IPS-18a (cell line): ENCODE data around the gene APH1A.
"Not testable (repeated sequence)": the region's sequence is repeated elsewhere in the genome, so short reads cannot be mapped to it uniquely, and the experiment has no call there.

Source experiments
- H3K27ac ChIP-seq: one replicate; pipeline ENCODE4 v1.5.1; 2013; ENCODE audit warnings: low read length
- H3K27me3 ChIP-seq: one replicate; pipeline ENCODE4 v1.6.1; 2013; ENCODE audit warnings: mild to moderate bottlenecking, low read length; ENCODE audit not compliant: control insufficient read depth, insufficient read depth
- H3K36me3 ChIP-seq: one replicate; pipeline ENCODE4 v1.6.1; 2013; ENCODE audit warnings: low read depth, low read length; ENCODE audit not compliant: control insufficient read depth
- H3K4me1 ChIP-seq: one replicate; pipeline ENCODE4 v1.6.1; 2013; ENCODE audit warnings: low read depth, low read length; ENCODE audit not compliant: control insufficient read depth
- H3K4me3 ChIP-seq: one replicate; pipeline ENCODE4 v1.5.1; 2013; ENCODE audit warnings: low read length
- H3K9ac ChIP-seq: one replicate; pipeline ENCODE4 v1.6.1; 2013; ENCODE audit warnings: mild to moderate bottlenecking, low read length, moderate library complexity
- H3K9me3 ChIP-seq: one replicate; pipeline ENCODE4 v1.6.1; 2013; ENCODE audit warnings: low read depth, low read length; ENCODE audit not compliant: control insufficient read depth

The APH1A gene

DNA sequence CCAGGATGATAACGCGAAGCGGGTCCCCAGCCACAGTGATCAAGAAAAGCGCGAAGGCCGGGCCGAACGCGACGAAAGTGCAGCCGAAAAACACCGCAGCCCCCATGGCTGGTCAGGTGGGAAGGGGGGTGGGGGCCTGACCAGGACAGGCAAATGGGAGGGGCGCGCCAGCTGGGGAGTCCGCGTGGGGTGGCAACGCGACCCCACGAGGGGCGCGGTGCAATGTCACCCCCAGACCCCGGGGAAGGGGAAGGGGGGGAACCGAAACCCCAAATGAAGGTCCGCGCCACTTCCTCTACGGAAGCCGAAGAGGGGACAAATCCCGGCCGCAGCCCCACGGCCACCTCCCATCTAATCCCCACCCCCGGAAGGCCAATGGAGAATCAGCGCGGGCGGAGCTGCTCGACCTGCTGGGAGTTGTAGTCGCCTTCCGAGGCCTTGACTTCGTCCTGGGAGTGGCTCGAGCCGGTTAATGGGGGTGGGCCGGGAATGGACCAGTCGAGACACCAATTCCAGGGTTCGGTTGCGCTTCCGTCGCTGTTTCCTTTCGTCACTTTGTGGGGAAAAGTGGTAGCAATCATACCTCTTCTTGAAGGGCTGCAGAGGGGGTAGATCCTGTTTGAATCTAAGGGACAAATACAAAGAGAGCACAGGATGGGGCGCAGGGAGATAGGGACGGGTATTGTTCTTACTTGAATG lies at the start of gene APH1A:
TSS of gene APH1A (minus strand) at position 312 of the 699 bp plus-strand sequence. CDS start at position 106, 206 bp downstream.
- H3K36me3 ChIP-seq: peaks cover 30% of the 10 kb centered on the region
- H3K9me3 ChIP-seq: no peaks in the 10 kb centered on the region
- H3K27ac ChIP-seq: peak within 1 kb of the TSS; percentile 59
- no peaks in the 10 kb centered on the region for H3K27me3 ChIP-seq
- H3K4me1 ChIP-seq: peaks cover 19% of the 10 kb centered on the region
- peak within 1 kb of the TSS; percentile 89 for H3K4me3 ChIP-seq
- peak within 1 kb of the TSS; percentile 79 for H3K9ac ChIP-seq

DNA sequence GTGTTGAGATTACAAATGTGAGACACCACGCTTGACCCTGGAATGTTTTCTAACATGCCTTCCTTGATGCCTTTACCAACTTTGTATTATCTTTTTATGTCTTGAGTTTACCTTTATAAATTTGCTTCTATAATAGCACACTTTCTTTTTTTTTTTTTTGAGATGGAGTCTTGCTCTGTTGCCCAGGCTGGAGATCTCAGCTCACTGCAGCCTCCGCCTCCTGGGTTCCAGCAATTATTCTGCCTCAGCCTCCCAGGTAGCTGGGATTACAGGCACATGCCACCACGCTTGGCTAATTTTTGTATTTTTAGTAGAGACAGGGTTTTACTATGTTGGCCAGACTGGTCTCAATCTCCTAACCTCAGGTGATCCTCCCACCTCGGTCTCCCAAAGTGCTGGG lies 45.9 kb upstream of the APH1A start:
- H3K27me3 ChIP-seq, H3K9ac ChIP-seq, H3K27ac ChIP-seq, H3K4me3 ChIP-seq, H3K9me3 ChIP-seq, H3K4me1 ChIP-seq, H3K36me3 ChIP-seq: not testable (repeated sequence)

DNA sequence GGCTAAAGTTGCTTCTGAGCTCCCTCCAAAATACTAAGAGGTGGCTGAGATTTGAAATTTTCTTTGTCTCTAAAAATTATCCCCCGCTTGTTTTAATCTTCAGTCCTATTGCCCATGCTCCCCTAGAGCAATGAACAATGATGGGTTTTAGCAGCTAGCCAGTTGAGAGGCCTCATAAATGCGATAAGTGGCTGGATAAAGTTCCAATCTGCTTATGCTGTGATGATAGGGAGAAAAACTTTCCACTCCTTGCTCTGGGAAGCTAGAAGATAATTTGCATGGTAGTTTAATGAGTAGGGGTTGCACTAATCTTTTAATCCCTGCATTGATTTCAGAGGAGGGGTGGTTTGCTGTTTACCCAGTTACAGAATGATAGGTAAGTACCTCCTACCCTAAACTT lies 42.9 kb upstream of the APH1A start:
- no peak overlapping the region for H3K27ac ChIP-seq
- no peak overlapping the region for H3K9ac ChIP-seq
- peaks cover 10% of the 10 kb centered on the region for H3K36me3 ChIP-seq
- no peaks in the 10 kb centered on the region for H3K4me1 ChIP-seq
- no peaks in the 10 kb centered on the region for H3K27me3 ChIP-seq
- no peak overlapping the region for H3K4me3 ChIP-seq
- H3K9me3 ChIP-seq: no peaks in the 10 kb centered on the region

DNA sequence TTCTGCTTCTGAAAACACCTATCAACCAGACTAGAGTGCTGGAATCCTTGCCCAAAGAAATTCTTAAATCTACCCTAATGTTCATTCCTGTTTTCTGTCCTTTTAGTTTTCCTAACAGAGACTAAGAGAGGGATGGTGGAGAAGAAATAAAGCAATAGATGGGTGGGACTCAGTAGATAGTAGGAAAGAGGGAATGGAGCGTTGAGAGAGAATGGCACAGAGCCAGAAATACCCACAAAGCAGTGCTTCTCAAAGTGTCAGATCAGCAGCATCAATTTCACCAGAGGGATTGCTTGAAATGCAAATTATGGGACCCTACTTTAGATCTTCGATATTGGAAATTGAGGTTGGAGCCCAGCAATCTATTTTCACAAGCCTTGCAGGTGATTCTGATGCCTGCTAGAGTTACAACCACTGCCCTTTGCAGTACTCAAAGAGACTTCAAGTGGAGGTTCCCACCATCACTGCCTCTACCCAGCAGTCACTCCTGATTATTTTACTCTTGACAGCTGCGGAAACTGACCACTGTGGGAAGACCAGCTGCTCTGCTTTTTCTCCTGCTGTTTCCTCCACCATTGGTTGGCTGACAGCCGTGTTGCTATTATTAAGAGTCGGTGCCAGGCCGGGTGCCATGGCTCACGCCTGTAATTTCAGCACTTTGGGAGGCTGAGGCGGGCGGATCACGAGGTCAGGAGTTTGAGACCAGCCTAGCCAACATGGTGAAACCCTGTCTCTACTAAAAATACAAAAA lies 41.1 kb upstream of the APH1A start:
- no peaks in the 10 kb centered on the region for H3K4me1 ChIP-seq

DNA sequence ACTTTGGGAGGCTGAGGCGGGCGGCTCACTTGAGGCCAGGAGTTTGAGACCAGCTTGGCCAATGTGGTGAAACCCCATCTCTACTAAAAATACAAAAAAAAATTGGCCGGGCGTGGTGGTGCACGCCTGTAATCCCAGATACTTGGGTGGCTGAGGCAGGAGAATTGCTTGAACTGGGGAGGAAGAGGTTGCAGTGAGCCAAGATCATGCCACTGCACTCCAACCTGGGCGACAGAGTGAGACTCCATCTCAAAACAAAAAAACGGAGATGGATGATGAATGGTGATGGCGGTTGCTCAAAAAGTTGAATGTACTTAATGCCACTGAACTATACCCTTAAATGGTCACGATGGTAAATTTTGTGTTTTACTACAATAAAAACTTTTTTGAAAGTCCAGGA lies 39.8 kb upstream of the APH1A start:
- H3K27me3 ChIP-seq, H3K4me1 ChIP-seq, H3K9ac ChIP-seq, H3K9me3 ChIP-seq, H3K4me3 ChIP-seq, H3K27ac ChIP-seq: not testable (repeated sequence)
- peaks cover 20% of the 10 kb centered on the region for H3K36me3 ChIP-seq

More for the DNA sequence above, 41.1 kb upstream of the APH1A start:
- H3K27me3 ChIP-seq: no peaks in the 10 kb centered on the region
- H3K36me3 ChIP-seq: peaks cover 13% of the 10 kb centered on the region
- no peak overlapping the region for H3K4me3 ChIP-seq
- H3K27ac ChIP-seq: no peak overlapping the region
- H3K9me3 ChIP-seq: no peaks in the 10 kb centered on the region
- H3K9ac ChIP-seq: no peak overlapping the region

DNA sequence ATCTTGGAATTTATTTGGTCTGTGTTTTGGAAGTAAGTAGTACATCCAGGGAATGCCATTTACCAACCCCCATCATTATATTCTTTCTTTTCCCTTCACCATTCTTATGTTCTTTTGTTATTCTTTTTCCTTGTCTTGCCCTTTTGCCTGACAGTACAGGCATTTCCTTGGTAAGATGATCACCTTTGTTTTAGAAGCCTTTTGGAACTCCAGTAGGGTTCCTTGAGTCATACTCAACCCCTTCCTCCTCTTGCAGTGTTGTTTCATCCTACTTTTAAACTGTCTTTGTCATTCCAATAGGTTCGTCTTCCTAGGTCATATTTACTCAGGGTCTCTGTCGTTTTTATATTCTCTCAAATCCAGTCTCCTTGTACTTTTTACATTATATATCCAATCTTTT lies 34.1 kb upstream of the APH1A start:
- Histone ChIP-seq H3K27ac (no peak overlapping the region), H3K36me3 (peaks cover 44% of the 10 kb centered on the region), H3K4me1 (peaks cover 11% of the 10 kb centered on the region), H3K4me3 (peak overlapping the region; percentile 5), H3K9ac (peak overlapping the region; percentile 14), H3K27me3 (no peaks in the 10 kb centered on the region), H3K9me3 (no peaks in the 10 kb centered on the region)

DNA sequence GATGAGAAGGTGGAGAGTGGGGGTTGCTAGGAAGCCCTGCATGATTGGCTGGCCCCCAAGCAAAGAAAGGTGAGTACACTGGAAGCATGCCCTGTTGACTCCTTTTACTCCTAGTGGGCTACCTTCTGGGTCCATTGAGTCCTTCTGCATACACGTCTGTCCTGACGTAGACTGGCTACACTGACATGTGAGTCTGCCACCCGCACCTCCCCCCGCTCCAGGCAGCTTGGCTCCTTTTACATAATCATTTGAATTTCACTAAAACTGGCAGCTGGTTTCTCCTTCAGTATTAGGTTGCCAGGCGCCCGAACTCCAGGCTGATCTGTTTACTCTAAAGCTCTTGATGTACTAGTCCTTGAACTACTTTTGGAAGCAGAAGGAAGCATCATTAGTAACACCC lies 33.5 kb upstream of the APH1A start:
- peak overlapping the region; percentile 14 for H3K9ac ChIP-seq
- peak overlapping the region; percentile 5 for H3K4me3 ChIP-seq
- no peaks in the 10 kb centered on the region for H3K9me3 ChIP-seq
- no peaks in the 10 kb centered on the region for H3K27me3 ChIP-seq
- peaks cover 11% of the 10 kb centered on the region for H3K4me1 ChIP-seq
- no peak overlapping the region for H3K27ac ChIP-seq
- peaks cover 42% of the 10 kb centered on the region for H3K36me3 ChIP-seq

DNA sequence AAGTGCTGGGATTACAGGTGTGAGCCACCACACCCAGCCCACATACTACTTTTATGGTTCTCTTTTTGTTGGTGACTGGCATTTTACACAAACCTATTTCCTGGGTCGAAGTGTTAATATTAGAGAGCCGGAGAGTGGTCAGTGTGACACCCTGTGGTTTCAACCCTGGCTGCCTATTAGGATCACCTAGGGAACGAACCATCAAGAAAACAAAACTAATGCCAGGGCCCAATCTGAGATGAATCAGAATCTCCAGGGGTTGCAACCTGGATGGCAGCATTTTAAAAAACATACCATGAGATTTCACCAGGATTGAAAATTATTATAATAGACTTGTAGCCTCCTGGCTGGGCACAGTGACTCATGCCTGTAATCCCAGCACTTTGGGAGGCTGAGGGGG lies 30.9 kb upstream of the APH1A start:
- Histone ChIP-seq H3K9ac (no peak overlapping the region), H3K9me3 (no peaks in the 10 kb centered on the region), H3K27ac (no peak overlapping the region), H3K4me3 (no peak overlapping the region), H3K4me1 (peaks cover 11% of the 10 kb centered on the region), H3K27me3 (no peaks in the 10 kb centered on the region), H3K36me3 (peaks cover 57% of the 10 kb centered on the region)

DNA sequence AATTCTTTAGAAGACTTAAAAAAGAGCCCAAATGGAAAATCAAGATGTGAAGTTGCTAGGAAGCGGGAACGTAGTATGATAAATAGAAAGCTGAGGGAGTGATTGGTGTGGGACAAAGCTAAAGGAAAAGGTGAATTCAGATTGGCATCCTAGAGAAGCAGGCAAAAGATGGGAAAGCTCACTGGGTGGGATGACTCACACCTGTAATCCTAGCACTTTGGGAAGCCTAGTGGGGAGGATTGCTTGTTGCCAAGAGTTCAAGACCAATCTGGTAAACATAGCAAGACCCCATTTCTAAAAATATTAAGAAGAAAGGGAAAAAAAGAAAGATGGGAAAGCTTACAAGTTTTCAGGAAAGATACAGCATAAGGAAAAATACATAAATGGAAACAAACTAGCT lies 26.7 kb upstream of the APH1A start:
- H3K4me3 ChIP-seq: no peak overlapping the region
- peaks cover 30% of the 10 kb centered on the region for H3K36me3 ChIP-seq
- H3K27me3 ChIP-seq: no peaks in the 10 kb centered on the region
- peaks cover 5% of the 10 kb centered on the region for H3K4me1 ChIP-seq
- H3K9ac ChIP-seq: no peak overlapping the region
- no peaks in the 10 kb centered on the region for H3K9me3 ChIP-seq
- H3K27ac ChIP-seq: no peak overlapping the region

DNA sequence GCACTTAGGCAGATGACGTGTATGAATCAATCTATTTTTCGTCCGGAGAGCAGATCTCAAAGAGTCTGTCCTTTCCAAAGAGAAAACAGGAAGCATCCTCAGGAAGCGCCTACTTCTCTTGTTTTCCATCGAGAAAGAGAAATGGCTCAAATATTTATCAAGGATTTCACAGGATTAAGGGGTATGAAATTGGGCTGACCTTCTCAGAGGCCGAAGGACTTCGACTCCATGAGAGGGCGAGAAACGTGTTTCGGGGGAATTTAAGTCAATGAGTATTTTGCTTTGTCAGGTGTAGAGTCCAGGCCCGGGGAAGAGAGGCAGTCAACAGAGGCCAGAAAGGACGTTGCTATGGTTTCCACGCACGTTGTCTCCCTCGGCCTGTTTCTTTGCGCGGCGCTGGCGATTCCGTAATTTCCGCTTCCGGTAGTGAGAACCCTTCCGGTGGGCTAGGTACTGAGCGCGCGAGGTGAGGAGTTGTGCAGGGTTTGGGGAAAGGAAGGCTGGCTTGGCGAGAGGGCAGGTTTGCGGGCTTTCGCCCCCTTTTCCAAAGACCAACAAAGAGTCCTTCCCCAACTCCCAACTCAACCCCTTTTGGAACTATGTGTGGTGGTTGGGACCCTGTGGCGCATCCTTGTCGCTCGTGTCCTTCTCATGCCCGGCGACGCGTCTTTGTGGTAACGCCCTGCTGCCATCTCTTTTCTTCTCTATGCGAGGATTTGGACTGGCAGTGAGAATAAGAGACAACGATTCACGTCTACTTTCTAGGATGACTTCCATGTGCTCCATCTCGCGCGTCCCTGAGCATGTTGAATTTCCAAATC lies 24.8 kb upstream of the APH1A start, which contains the start of gene MRPS21:
TSS of gene MRPS21 (plus strand) at position 429 of the 821 bp plus-strand sequence. CDS start 506 bp downstream, outside the sequence.
- Histone ChIP-seq H3K27ac (peak within 1 kb of the TSS; percentile 84), H3K9ac (peak within 1 kb of the TSS; percentile 84), H3K4me3 (peak within 1 kb of the TSS; percentile 82), H3K4me1 (peaks cover 5% of the 10 kb centered on the region), H3K9me3 (no peaks in the 10 kb centered on the region), H3K36me3 (peaks cover 22% of the 10 kb centered on the region), H3K27me3 (no peaks in the 10 kb centered on the region)

DNA sequence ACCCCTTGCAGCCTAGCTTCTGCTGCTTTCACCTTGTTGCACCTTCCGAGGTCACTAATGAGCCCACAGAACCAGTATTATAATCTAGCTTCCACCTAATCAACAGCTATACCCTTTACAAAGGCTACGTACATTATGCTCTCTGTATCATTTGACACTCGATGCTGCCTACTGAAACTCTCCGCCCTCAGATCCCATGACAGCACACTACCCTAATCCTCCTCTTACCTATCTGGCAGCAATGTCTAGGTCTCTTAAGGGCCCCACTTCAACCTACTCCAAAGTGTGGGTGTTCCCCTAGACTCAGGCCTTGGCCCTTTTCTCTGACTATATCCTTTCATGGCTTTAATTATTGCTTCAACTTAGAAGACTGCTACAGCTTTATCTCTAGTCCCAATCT lies 20.0 kb upstream of the APH1A start:
- no peak overlapping the region for H3K4me3 ChIP-seq
- no peaks in the 10 kb centered on the region for H3K9me3 ChIP-seq
- no peak overlapping the region for H3K9ac ChIP-seq
- H3K36me3 ChIP-seq: no peaks in the 10 kb centered on the region
- H3K27ac ChIP-seq: no peak overlapping the region
- peaks cover 5% of the 10 kb centered on the region for H3K4me1 ChIP-seq
- no peaks in the 10 kb centered on the region for H3K27me3 ChIP-seq
